Heart right ventricle (tissue), 16 donors: Measurements from ENCODE around the gene PIK3R6. TPM values are rescaled to one million over a fixed set of nuclear protein-coding genes. Genes with fewer than 3 reads are reported as not detected.

ENCODE experiments used
- ATAC-seq, 8 donors: fragments of 200-7000 bp; cut with Tn5 transposase; one replicate each; pipeline ENCODE4 v1.9.1; 2020; ENCODE audit warnings: mild to moderate bottlenecking in 8 of 8, moderate library complexity in 8 of 8, moderate number of reproducible peaks in 1 of 8
- DNase-seq, 2 donors: peaks; one replicate each; pipeline ENCODE4 v3.0.0-alpha.2; 2020
- H3K27ac ChIP-seq, 10 donors: fragments of 200-600 bp; sonication (generic) in 2 of 10; one replicate each; pipeline versions ENCODE4 v1.5.0 to v1.8.0; 2020 to 2022; ENCODE audit warnings: mild to moderate bottlenecking in 3 of 10
- H3K27me3 ChIP-seq, 7 donors: fragments of 200-600 bp; one replicate each; pipeline ENCODE4 v1.8.0; 2021 to 2022; ENCODE audit warnings: mild to moderate bottlenecking in 2 of 7
- H3K36me3 ChIP-seq, 9 donors: fragments of 200-600 bp; sonication (generic) in 1 of 9; one replicate each; pipeline versions ENCODE4 v1.5.0 to v1.8.0; 2020 to 2022; ENCODE audit warnings: mild to moderate bottlenecking in 2 of 9
- H3K4me1 ChIP-seq, 9 donors: fragments of 200-600 bp; sonication (generic) in 1 of 9; one replicate each; pipeline versions ENCODE4 v1.5.0 to v1.8.0; 2020 to 2022; ENCODE audit warnings: mild to moderate bottlenecking in 4 of 9
- H3K4me3 ChIP-seq, 10 donors: fragments of 200-600 bp; sonication (generic) in 2 of 10; one replicate each; pipeline versions ENCODE4 v1.5.0 to v1.8.0; 2020 to 2022; ENCODE audit warnings: mild to moderate bottlenecking in 7 of 10, moderate library complexity in 2 of 10
- H3K9me3 ChIP-seq, 11 donors: fragments of 200-600 bp in 10 of 11; sonication (generic) in 2 of 11; one replicate each; pipeline versions ENCODE4 v1.5.0 to v1.8.0; 2013 to 2022; ENCODE audit warnings: mild to moderate bottlenecking in 2 of 11, control low read depth in 1 of 11, moderate library complexity in 1 of 11
- CTCF ChIP-seq, 9 donors: fragments of 200-600 bp; sonication (generic) in 2 of 9; IDR thresholded peaks; one replicate each; pipeline versions ENCODE4 v1.5.0 to v1.8.0; 2021 to 2022; ENCODE audit warnings: antibody characterized with exemption in 9 of 9, mild to moderate bottlenecking in 5 of 9, moderate library complexity in 1 of 9
- WGBS, 2 donors: extraction: QIAGEN DNeasy Blood & Tissue Kit; methylation state at CpG; one replicate each; pipeline ENCODE4 v1.1.7; 2013; ENCODE audit warnings: inconsistent platforms in 1 of 2; 5-methylcytosine and 5-hydroxymethylcytosine counted together
- intact Hi-C, 10 donors: fragments of 100-400 bp; cut with DNase I; formaldehyde crosslinking; loops; one replicate each; pipeline versions ENCODE4 v1.11.1 to v1.14.2; 2022
- polyA plus RNA-seq, 2 donors: library from polyadenylated mRNA; stranded (reverse); fragments of 200-250 nt; gene quantifications; one replicate each; pipeline ENCODE4 v1.2.3, GENCODE V29; 2013
- total RNA-seq, 10 donors: library from RNA; stranded (reverse); fragmentation: NEBNext Ultra II Directional in 3 of 10; extraction: Animal tissue kit (Norgen Biotek cat#: 25700) in 3 of 10; gene quantifications; one replicate each; pipeline versions ENCODE4 v1.2.1 to v1.2.4, GENCODE V29; 2021 to 2023
- donor health status: Arrhythmogenic right ventricular cardiomyopathy.
- donor health status: ischemic (EF 13 %, LVEDD 7.1; RV severe dilation, severe dysfunction).
- donor health status: healthy with polysubstance abuse.
- donor health status: DM: no; HTN: yes; CAD: no.
- donor health status: DM: no; HTN: no; CAD: no.
- donor health status: ischemic (EF 25% LVEDD 6.9; RV normal size, moderate dysfunction).
- donor health status: ischemic (EF 25% LVEDD 5.7; RV mildly dilated, moderate dysfunction).
- donor health status: healthy.
- donor health status: DM: yes; HTN: yes; CAD: no.
- donor health status: Ischemic cardiomyopathy.
- donor health status: ischemic (EF 35%, LVEDD 5.7; RV mildly dilated, moderate dysfunction).
- donor health status: nonischemic (EF 11% LVEDD 7.7; RV severe dilation, severe dysfunction).
- donor health status: DM: yes; HTN: yes; CAD: no.
- donor health status: PGD.
- donor health status: ischemic (EF 29% LVEDD 5.4; RV normal size, mild dysfunction).
- donor health status: nonischemic (EF 23%, LVEDD 6.1; RV moderate dilation, normal function).

PIK3R6 gene
- total and polyA plus RNA-seq, 12 donors, result 0.32 to 3.4 (median 1.0) TPM

DNA sequence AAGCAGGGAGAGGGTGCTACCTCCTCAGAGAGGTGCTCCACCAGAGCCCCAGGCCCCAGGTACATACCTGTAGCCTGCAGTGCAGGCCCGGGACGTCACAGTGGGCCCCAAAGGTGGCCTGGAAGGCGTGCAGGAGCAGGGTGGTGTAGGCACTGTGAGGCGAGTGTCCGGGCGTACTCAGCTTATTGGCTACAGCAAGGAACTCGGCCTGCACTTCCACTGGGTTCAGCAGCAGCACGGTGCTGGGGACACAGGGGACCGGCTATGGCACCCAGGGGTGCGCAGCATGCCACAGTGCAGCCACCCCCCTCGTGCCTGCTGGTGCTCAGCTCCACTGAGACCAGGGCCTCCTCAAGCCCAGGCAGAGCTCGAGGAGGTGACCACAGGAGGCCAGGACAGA, 23.2 kb upstream of the PIK3R6 start:
- ATAC-seq (no peak), DNase-seq (no peak)
- Histone ChIP-seq H3K4me3 (no peak overlapping the region), H3K36me3 (peaks cover 0 to 84% (median 0%) of the 10 kb centered on the region in 9 donors), H3K4me1 (peaks cover 0 to 19% (median 8%) of the 10 kb centered on the region in 9 donors), H3K9me3 (no peaks in the 10 kb centered on the region), H3K27me3 (no peaks in the 10 kb centered on the region), H3K27ac (no peak overlapping the region)
- TF ChIP-seq CTCF (IDR thresholded peaks at IDR 0.05), result no peak
- WGBS, 2 donors, result 91 to 95% methylated on average over 12 of the region's 12 CpGs
- intact Hi-C loops, result loop anchor here in 9 of 10 donors (5.0 to 10.0 kb wide), 8 partner anchors 83 to 486 kb away; partner anchors contain the start of gene SPDYE4 (in 2 of the 9)

DNA sequence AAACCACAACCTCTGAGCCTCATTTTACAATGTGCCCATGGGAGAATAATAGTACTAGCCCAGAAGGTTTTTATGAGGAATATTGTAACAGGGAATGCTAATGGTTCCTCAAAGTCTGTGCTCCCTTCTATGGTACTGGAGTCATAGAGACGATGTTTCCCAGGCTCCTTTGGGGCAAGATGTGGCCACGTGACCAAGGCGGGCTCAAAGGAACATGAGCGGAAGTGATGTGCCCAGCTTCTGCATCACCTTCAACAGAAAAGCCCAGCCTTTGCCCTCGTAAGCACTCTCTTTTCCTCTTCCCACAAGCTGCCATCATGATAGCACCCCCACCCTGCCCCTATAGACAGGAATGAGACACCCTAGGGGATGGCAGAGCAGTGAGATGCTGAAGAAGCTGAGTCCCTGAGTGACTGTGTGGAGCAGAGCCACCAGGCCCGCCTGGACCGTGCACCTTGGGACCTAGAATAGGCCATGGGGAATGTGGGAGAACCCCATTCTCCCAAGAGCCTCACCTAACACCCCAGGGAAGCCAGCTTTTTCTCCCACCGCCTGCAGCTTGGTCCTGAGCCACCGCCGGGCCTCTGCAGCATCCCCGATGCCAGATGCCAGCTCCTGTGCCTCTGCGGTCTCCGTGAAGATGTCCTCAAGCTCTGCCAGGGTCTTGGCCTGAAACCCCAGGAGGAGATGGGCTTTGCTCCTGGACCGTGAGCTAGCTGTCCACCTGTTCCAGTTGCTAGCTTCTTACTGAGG, 22.2 kb upstream of the PIK3R6 start:
- intact Hi-C loops, result loop anchor here in 9 of 10 donors (5.0 to 10.0 kb wide), 8 partner anchors 82 to 485 kb away; partner anchors contain the start of gene SPDYE4 (in 2 of the 9)
- Histone ChIP-seq H3K27me3 (no peaks in the 10 kb centered on the region), H3K9me3 (no peaks in the 10 kb centered on the region), H3K27ac (peak overlapping the region in 1 of 10 donors; percentile 41), H3K4me1 (peaks cover 0 to 10% (median 6%) of the 10 kb centered on the region in 9 donors), H3K36me3 (peaks cover 0 to 89% (median 0%) of the 10 kb centered on the region in 9 donors), H3K4me3 (no peak overlapping the region)
- WGBS, 2 donors, result 96 to 98% methylated on average over 14 of the region's 14 CpGs
- DNase-seq (no peak), ATAC-seq (no peak)
- TF ChIP-seq CTCF (IDR thresholded peaks at IDR 0.05), result no peak

- peak overlapping the region in 2 of 10 donors; percentile 1 to 41 for H3K27ac ChIP-seq
Observed at GRCh38 chr17:8888704-8889302, 21.3 kb upstream of the PIK3R6 start.

More at GRCh38 chr17:8888704-8889302, 21.3 kb upstream of the PIK3R6 start:
- 42 to 51% methylated on average over 8 of the region's 8 CpGs for WGBS, 2 donors
- Histone ChIP-seq H3K9me3 (no peaks in the 10 kb centered on the region), H3K27me3 (no peaks in the 10 kb centered on the region), H3K36me3 (peaks cover 0 to 90% (median 0%) of the 10 kb centered on the region in 9 donors), H3K4me1 (peaks cover 0 to 10% (median 5%) of the 10 kb centered on the region in 9 donors), H3K4me3 (no peak overlapping the region)
- TF ChIP-seq CTCF (IDR thresholded peaks at IDR 0.05), result no peak
- DNase-seq (no peak), ATAC-seq (peak in 5 of 8 donors; percentile 9 to 47 (median 40))
- intact Hi-C loops, result no loop called here
